Stimulated activated CD4-positive, alpha-beta T cell treated with anti-CD3 and anti-CD28 coated beads, Interleukin-1b, Interleukin-23, amount 100 ng/mL, for 48 hours (primary cell): Measurements from ENCODE around the gene MRPL51.
A peak's percentile ranks its signal among the peaks of the same experiment; 100 is the strongest.

Experiments
- DNase-seq: peaks from one replicate; pipeline ENCODE4 v3.0.0-alpha.2; 2020

Gene MRPL51

DNA sequence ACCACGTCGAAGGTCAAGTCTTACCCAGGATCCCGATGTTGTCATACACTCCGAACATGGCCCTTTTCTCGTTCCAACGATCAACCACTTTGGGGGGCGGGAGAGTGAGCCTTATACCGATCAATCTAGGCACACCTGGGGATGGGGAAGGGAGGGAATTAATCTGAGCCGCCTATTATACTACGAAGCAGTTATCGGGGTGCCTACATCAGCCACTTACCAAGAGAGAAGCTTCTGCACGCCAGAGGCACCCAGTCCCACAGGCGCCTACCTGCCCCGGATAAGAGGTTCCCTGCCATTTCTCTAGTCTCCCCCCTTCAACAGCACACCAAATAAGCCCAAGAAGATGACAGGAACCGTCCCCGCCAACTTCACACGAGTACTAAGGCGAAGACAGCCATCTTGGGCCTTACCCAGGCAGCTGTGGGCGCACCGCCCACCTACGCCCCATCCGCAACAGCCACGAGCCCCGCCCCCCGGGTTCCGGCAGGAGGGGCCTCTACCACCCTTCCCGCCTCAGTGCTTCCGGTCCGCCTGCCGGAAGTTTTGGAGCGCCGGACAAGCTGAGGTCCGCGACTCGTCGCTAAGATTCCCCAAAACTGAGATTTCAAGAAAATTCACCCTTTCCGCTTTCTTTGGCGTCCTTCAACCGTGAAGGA lies at the start of gene MRPL51:
Gene MRPL51 (minus strand): TSS at position 425 of the 659 bp plus-strand sequence. CDS start 126 bp downstream, at position 299.
- peak; percentile 99 for DNase-seq

DNA sequence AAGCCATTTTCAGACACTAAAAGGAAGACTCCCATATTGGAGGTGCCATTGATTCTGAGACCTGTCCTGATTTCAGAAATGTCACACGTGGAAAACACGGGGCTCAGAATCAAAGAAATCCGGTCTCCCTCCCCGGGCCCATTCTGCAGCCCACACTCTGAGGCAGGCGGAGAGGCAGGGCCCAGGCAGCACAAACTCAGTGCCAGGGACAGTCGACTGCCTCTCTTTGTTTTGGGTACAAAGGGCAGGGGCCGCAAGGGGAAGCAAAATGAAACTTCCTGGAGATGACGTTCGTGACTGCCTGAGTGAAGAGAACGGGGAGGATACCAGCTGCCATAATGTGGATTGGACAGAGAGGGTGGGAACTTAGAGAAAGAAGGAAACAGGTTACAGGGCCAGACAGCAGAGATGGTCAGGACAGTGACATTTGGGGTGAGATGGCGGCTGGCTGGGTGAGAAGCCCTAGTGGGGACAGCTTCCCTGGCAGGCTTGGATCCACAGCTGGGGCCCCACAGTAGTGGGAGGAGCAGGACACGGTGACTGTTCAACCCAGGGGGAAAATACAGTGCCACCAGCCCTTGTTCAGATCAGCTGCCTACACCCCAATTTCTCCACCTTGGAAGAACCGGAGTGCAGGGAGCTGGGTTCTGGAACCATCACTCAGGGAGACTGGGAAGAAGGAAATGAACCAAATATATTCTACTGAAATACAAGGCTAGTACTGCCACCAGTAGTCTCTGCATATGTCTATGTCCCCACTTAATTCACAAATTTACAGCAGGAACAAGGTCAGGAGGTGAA lies 49.3 kb upstream of the MRPL51 start:
- DNase-seq, result no peak

DNA sequence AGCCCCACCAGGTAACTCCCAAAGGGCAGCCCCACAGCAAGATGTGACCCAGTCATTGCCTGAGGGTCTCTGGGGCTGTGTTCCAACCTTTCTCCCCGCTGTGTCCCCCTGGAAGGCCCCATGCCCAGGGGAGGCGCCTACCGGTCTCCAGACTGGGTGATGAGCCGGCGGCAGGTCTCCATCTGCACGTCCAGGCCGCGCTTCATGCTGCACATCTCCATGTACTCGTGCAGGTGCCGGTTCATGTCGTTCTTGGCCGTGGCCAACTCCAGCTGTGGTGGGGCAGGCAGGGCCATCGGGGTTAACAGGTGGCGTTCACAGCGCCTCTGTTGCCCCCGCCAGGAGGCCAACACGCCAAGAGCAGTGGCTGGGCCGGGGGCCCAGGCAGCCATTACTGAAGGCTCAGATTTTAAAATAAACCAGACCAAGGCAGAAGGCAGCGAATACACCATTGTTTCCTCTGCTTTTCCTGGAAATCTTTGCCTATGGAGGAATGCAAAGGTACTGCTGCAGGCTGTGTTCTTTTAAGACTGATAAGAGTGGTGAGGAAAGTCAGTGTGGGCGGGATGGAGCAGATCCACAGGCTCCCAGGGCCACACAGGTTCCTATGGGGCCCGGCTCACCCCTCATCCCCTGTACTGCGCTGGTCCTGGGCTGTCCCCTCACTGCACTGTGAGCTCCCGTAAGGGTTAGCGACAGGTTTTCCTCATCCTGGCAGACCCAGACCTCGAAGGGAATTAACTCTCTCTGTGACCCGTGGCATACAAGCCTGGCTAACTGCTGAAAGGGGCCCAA lies 48.5 kb upstream of the MRPL51 start:
- no peak for DNase-seq

DNA sequence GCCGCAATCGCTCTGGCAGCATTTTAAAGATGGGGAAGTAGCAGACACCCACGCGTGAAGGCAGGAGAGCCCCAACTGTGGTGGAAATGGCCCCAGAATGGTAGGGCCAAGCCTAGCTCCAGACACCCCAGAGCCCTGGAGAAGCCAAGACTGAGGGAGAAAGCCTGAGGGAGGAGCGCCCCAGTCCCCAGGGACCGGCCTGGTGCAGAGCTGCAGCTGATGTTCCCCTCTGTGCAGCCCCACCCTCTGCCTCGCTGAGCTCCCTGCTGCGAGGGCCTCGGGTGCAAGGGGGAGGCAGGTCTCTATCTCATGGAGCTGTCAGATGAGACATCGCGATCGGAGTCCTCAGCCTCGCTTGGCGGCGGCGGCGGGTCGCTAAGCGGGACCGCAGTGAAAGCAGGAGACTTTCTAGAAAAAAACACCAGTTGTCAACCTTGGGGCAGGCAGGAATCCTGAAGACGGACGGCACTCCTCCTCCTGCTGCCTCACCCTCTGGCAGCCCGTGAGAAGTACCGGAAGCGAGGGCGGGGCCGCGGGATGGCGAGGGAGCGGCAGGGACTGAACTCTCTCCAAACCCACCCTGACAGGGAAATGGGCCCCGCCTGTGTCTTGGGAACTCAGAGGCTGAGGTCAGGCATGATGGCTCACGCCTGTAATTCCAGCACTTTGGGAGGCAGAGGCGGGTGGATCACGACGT lies 47.3 kb upstream of the MRPL51 start:
- DNase-seq, result peak; percentile 52

DNA sequence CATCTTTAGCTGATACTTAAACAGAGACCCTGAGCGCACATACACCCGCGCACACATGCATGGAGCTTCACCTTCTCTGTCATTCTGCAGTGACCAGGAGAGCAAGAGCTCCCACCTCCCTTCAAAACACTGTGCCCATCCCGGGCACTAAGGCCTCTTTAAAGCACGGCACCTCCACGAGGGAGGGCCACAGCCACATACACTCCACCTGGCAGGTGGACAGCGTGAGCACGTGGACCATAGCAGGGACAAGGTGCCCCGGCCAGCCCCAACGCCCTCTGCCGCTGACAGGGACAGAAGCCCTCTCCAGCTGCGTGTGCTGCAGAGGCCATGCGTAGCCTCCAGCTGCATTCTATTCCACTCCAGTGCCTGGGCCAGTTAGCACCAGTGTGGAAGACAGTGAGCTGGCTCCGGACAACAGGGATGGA lies 46.7 kb upstream of the MRPL51 start:
- no peak for DNase-seq

DNA sequence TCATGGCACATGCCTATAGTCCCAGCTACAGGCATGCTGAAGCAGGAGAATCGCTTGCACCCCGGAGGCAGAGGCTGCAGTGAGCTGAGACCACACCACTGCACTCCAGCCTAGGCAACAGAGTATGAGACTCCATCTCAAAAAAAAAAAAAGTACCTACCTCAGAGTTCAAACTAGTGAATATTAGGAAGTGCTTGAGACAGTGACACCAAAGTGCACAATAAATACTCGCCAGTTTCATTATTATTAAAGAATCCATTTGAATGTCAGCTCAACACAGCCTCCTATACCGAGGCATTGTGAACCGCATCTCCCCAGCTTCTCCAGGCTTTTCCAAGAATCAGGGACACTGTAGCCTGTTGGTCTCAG lies 46.2 kb upstream of the MRPL51 start:
- DNase-seq, result no peak

DNA sequence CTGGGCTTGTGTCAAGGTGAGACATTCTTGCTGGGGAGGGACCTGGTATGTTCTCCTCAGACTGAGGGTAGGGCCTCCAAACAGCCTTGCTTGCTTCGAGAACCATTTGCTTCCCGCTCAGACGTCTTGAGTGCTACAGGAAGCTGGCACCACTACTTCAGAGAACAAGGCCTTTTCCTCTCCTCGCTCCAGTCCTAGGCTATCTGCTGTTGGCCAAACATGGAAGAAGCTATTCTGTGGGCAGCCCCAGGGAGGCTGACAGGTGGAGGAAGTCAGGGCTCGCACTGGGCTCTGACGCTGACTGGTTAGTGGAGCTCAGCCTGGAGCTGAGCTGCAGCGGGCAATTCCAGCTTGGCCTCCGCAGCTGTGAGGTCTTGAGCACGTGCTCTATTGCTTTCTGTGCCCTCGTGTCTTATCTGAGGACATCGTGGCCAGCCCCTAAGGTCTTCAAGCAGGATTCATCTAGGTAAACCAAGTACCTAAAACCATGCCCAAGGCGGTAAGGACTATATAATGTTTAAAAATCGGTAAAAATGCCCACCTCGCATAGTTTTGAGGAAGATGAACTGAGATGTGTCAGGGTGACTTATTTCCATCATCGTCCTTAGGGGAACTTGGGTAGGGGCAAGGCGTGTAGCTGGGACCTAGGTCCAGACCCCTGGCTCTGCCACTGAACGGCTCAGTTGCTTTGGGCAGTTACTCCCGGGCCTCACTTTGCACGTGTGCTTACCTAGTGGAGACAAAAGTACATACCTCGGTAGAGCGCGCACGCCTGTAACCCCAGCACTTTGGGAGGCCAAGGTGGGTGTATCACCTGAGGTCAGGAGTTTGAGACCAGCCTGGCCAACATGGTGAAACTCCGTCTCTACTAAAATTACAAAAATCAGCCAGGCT lies 45.6 kb upstream of the MRPL51 start:
- peak; percentile 21 for DNase-seq

DNA sequence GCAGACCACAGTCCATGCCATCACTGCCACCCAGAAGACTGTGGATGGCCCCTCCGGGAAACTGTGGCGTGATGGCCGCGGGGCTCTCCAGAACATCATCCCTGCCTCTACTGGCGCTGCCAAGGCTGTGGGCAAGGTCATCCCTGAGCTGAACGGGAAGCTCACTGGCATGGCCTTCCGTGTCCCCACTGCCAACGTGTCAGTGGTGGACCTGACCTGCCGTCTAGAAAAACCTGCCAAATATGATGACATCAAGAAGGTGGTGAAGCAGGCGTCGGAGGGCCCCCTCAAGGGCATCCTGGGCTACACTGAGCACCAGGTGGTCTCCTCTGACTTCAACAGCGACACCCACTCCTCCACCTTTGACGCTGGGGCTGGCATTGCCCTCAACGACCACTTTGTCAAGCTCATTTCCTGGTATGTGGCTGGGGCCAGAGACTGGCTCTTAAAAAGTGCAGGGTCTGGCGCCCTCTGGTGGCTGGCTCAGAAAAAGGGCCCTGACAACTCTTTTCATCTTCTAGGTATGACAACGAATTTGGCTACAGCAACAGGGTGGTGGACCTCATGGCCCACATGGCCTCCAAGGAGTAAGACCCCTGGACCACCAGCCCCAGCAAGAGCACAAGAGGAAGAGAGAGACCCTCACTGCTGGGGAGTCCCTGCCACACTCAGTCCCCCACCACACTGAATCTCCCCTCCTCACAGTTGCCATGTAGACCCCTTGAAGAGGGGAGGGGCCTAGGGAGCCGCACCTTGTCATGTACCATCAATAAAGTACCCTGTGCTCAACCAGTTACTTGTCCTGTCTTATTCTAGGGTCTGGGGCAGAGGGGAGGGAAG lies 44.7 kb upstream of the MRPL51 start:
- DNase-seq, result peak; percentile 83

DNA sequence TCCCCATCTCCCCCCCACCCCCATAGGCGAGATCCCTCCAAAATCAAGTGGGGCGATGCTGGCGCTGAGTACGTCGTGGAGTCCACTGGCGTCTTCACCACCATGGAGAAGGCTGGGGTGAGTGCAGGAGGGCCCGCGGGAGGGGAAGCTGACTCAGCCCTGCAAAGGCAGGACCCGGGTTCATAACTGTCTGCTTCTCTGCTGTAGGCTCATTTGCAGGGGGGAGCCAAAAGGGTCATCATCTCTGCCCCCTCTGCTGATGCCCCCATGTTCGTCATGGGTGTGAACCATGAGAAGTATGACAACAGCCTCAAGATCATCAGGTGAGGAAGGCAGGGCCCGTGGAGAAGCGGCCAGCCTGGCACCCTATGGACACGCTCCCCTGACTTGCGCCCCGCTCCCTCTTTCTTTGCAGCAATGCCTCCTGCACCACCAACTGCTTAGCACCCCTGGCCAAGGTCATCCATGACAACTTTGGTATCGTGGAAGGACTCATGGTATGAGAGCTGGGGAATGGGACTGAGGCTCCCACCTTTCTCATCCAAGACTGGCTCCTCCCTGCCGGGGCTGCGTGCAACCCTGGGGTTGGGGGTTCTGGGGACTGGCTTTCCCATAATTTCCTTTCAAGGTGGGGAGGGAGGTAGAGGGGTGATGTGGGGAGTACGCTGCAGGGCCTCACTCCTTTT lies 44.0 kb upstream of the MRPL51 start:
- DNase-seq, result peak; percentile 25

DNA sequence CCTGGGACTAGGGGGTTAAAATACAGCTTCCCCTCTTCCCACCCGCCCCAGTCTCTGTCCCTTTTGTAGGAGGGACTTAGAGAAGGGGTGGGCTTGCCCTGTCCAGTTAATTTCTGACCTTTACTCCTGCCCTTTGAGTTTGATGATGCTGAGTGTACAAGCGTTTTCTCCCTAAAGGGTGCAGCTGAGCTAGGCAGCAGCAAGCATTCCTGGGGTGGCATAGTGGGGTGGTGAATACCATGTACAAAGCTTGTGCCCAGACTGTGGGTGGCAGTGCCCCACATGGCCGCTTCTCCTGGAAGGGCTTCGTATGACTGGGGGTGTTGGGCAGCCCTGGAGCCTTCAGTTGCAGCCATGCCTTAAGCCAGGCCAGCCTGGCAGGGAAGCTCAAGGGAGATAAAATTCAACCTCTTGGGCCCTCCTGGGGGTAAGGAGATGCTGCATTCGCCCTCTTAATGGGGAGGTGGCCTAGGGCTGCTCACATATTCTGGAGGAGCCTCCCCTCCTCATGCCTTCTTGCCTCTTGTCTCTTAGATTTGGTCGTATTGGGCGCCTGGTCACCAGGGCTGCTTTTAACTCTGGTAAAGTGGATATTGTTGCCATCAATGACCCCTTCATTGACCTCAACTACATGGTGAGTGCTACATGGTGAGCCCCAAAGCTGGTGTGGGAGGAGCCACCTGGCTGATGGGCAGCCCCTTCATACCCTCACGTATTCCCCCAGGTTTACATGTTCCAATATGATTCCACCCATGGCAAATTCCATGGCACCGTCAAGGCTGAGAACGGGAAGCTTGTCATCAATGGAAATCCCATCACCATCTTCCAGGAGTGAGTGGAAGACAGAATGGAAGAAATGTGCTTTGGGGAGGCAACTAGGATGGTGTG lies 43.1 kb upstream of the MRPL51 start:
- DNase-seq, result peak; percentile 20

DNA sequence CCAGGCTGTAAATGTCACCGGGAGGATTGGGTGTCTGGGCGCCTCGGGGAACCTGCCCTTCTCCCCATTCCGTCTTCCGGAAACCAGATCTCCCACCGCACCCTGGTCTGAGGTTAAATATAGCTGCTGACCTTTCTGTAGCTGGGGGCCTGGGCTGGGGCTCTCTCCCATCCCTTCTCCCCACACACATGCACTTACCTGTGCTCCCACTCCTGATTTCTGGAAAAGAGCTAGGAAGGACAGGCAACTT lies 42.6 kb upstream of the MRPL51 start:
- no peak for DNase-seq

DNA sequence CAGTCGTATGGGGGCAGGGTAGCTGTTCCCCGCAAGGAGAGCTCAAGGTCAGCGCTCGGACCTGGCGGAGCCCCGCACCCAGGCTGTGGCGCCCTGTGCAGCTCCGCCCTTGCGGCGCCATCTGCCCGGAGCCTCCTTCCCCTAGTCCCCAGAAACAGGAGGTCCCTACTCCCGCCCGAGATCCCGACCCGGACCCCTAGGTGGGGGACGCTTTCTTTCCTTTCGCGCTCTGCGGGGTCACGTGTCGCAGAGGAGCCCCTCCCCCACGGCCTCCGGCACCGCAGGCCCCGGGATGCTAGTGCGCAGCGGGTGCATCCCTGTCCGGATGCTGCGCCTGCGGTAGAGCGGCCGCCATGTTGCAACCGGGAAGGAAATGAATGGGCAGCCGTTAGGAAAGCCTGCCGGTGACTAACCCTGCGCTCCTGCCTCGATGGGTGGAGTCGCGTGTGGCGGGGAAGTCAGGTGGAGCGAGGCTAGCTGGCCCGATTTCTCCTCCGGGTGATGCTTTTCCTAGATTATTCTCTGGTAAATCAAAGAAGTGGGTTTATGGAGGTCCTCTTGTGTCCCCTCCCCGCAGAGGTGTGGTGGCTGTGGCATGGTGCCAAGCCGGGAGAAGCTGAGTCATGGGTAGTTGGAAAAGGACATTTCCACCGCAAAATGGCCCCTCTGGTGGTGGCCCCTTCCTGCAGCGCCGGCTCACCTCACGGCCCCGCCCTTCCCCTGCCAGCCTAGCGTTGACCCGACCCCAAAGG lies 42.1 kb upstream of the MRPL51 start:
- peak; percentile 85 for DNase-seq

DNA sequence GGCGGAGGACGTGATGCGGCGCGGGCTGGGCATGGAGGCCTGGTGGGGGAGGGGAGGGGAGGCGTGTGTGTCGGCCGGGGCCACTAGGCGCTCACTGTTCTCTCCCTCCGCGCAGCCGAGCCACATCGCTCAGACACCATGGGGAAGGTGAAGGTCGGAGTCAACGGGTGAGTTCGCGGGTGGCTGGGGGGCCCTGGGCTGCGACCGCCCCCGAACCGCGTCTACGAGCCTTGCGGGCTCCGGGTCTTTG lies 41.6 kb upstream of the MRPL51 start:
- no peak for DNase-seq

DNA sequence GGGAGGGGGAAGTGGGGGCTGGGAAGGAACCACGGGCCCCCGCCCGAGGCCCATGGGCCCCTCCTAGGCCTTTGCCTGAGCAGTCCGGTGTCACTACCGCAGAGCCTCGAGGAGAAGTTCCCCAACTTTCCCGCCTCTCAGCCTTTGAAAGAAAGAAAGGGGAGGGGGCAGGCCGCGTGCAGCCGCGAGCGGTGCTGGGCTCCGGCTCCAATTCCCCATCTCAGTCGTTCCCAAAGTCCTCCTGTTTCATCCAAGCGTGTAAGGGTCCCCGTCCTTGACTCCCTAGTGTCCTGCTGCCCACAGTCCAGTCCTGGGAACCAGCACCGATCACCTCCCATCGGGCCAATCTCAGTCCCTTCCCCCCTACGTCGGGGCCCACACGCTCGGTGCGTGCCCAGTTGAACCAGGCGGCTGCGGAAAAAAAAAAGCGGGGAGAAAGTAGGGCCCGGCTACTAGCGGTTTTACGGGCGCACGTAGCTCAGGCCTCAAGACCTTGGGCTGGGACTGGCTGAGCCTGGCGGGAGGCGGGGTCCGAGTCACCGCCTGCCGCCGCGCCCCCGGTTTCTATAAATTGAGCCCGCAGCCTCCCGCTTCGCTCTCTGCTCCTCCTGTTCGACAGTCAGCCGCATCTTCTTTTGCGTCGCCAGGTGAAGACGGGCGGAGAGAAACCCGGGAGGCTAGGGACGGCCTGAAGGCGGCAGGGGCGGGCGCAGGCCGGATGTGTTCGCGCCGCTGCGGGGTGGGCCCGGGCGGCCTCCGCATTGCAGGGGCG lies 41.0 kb upstream of the MRPL51 start, which contains the start of gene GAPDH:
Gene GAPDH (plus strand): TSS at position 595 of the 772 bp plus-strand sequence. CDS start 316 bp downstream, outside the sequence.
- DNase-seq, result peak; percentile 92

DNA sequence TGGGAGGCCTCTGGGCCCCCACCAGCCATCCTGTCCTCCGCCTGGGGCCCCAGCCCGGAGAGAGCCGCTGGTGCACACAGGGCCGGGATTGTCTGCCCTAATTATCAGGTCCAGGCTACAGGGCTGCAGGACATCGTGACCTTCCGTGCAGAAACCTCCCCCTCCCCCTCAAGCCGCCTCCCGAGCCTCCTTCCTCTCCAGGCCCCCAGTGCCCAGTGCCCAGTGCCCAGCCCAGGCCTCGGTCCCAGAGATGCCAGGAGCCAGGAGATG lies 40.5 kb upstream of the MRPL51 start:
- no peak for DNase-seq

DNA sequence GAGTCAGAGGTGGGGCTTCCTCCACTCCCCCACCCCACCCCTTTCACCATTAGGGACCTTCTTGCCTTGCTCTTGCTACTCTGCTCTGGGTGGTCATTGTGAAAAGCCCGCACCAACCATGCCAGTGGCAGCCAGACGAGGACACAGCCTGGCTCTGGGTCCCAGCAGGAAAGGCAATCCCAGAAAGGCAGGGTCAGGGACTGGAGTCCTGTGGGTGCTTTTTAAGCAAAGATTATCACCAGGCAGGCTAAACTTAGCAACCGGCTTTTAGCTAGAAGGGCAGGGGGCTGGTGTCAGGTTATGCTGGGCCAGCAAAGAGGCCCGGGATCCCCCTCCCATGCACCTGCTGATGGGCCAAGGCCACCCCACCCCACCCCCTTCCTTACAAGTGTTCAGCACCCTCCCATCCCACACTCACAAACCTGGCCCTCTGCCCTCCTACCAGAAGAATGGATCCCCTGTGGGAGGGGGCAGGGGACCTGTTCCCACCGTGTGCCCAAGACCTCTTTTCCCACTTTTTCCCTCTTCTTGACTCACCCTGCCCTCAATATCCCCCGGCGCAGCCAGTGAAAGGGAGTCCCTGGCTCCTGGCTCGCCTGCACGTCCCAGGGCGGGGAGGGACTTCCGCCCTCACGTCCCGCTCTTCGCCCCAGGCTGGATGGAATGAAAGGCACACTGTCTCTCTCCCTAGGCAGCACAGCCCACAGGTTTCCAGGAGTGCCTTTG lies 40.0 kb upstream of the MRPL51 start:
- peak; percentile 63 for DNase-seq

DNA sequence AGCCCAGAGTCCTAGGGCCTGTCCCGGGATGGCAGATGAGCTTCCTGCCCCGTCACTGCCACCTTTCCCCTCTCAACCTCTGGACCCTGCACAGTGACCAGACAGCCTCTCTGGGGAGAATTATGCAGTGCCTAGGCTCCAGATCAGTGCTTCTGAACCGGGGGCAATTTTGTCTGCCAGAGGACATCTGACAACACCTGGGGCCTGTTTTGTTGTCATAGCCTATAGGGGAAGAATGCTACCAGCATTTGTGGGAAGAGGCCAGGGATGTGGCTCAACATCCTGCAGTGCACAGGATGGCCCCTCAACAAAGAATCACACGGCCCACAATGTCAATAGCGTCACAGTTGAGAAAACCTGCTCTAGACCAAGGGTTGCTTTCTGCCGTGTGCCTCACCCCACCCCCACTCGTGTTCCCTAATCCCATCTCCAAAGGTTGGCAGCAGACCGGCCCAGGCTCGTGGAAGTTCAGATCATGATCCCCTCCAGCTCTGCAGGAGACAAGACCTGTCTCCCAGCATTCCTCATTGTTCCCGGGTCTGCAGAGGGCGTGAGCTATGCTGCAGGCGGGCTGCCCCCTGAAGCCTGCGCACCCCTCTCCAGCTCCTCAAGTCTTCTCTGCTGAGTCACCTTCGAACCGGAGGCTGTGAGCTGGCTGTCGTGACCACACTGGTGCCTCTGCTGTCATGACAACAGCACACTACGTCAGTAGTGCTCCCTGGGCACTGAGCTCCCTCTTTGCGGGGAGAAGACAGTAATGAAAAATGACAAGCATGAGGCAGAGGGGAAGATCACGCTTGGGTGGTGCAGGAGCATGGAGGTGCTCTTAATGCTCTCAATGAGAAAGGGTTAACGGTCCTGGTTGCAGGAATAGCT lies 39.2 kb upstream of the MRPL51 start:
- peak; percentile 92 for DNase-seq
